ENCODE data around the gene HIVEP3. TPM values are rescaled to one million over a fixed set of nuclear protein-coding genes. Genes with fewer than 3 reads are reported as not detected.

Gene HIVEP3
- total RNA-seq, 2 experiments from 2014 or later: 18.6 to 20.4 TPM

GRCh38 chr1:41545996-41546832 is 372.5 kb downstream of the HIVEP3 start:
- Mint-ChIP-seq H3K4me3 (no peak overlapping the region), H3K4me1 (ENCODE audit: low read depth) (no peaks in the 10 kb centered on the region), H3K27ac (no peak overlapping the region), H3K9me3 (no peaks in the 10 kb centered on the region), H3K27me3 (no peaks in the 10 kb centered on the region), H3K36me3 (ENCODE audit: low read depth) (peaks cover 39% of the 10 kb centered on the region)
- no peak for DNase-seq
- no peak for ATAC-seq
- TF ChIP-seq CTCF (IDR thresholded peaks at IDR 0.05): no peak
- intact Hi-C loops (cut with micrococcal nuclease): no loop called here
- ChIA-PET CTCF (interaction anchor here (1.5 kb wide), 1 partner anchor 28 kb away, joined by 4 read pairs; no protein-coding TSS in a partner anchor), POLR2A (no interaction called here)

GRCh38 chr1:41542196-41542930 is 376.4 kb downstream of the HIVEP3 start:
- Mint-ChIP-seq H3K4me1 (ENCODE audit: low read depth) (no peaks in the 10 kb centered on the region), H3K27ac (no peak overlapping the region), H3K36me3 (ENCODE audit: low read depth) (peaks cover 33% of the 10 kb centered on the region), H3K4me3 (no peak overlapping the region), H3K9me3 (no peaks in the 10 kb centered on the region), H3K27me3 (no peaks in the 10 kb centered on the region)
- no peak for TF ChIP-seq CTCF (IDR thresholded peaks at IDR 0.05)
- no peak for ATAC-seq
- no peak for DNase-seq
- ChIA-PET POLR2A (no interaction called here), CTCF (no interaction called here)
- intact Hi-C loops (cut with micrococcal nuclease): no loop called here

- TF ChIP-seq CTCF (IDR thresholded peaks at IDR 0.05): no peak
- Mint-ChIP-seq H3K27me3 (no peaks in the 10 kb centered on the region), H3K36me3 (ENCODE audit: low read depth) (peaks cover 29% of the 10 kb centered on the region), H3K4me3 (no peak overlapping the region), H3K9me3 (no peaks in the 10 kb centered on the region), H3K4me1 (ENCODE audit: low read depth) (no peaks in the 10 kb centered on the region), H3K27ac (no peak overlapping the region)
- POLR2A ChIA-PET: no interaction called here
- intact Hi-C loops (cut with micrococcal nuclease): no loop called here
- DNase-seq (no peak), ATAC-seq (no peak)
- CTCF ChIA-PET: no interaction called here
These were observed 377.1 kb downstream of the HIVEP3 start for GRCh38 chr1:41541592-41541952.

GRCh38 chr1:41540886-41541591 is 377.7 kb downstream of the HIVEP3 start:
- DNase-seq (no peak), ATAC-seq (no peak)
- ChIA-PET CTCF (interaction anchor here (1.3 kb wide), 1 partner anchor 25 kb away, joined by 4 read pairs; no protein-coding TSS in a partner anchor), POLR2A (no interaction called here)
- peaks cover 32% of the 10 kb centered on the region for H3K36me3 Mint-ChIP-seq (ENCODE audit: low read depth)
- H3K27me3 Mint-ChIP-seq: no peaks in the 10 kb centered on the region
- H3K27ac Mint-ChIP-seq: no peak overlapping the region
- H3K9me3 Mint-ChIP-seq: no peaks in the 10 kb centered on the region
- intact Hi-C loops (cut with micrococcal nuclease): no loop called here
- H3K4me1 Mint-ChIP-seq (ENCODE audit: low read depth): no peaks in the 10 kb centered on the region
- H3K4me3 Mint-ChIP-seq: no peak overlapping the region
- no peak for TF ChIP-seq CTCF (IDR thresholded peaks at IDR 0.05)
